HEK293T (cell line): Measurements from ENCODE around the gene CUEDC1.

Experiments used
- ARNT ChIP-seq: fragments of 450-650 bp; IDR thresholded peaks from 2 replicates; pipeline ENCODE4 v1.6.1; 2017; ENCODE audit warnings: mild to moderate bottlenecking
- BHLHE40 ChIP-seq: fragments of 450-650 bp; IDR thresholded peaks from 2 replicates; pipeline ENCODE4 v1.6.1; 2016; ENCODE audit warnings: mild to moderate bottlenecking, moderate library complexity, borderline replicate concordance
- ELF4 ChIP-seq: fragments of 450-650 bp; IDR thresholded peaks from 2 replicates; pipeline ENCODE4 v1.6.1; 2017; ENCODE audit warnings: antibody characterized with exemption
- FOXM1 ChIP-seq: fragments of 450-650 bp; IDR thresholded peaks from 2 replicates; pipeline ENCODE4 v1.6.1; 2017; ENCODE audit warnings: mild to moderate bottlenecking, borderline replicate concordance
- NFRKB ChIP-seq: fragments of 450-650 bp; IDR thresholded peaks from 2 replicates; pipeline ENCODE4 v1.6.1; 2016; ENCODE audit warnings: mild to moderate bottlenecking, moderate library complexity
- PKNOX1 ChIP-seq: fragments of 450-650 bp; IDR thresholded peaks from 2 replicates; pipeline ENCODE4 v1.6.1; 2016
- SP1 ChIP-seq: fragments of 450-650 bp; IDR thresholded peaks from 2 replicates; pipeline ENCODE4 v1.6.1; 2017
- TARDBP ChIP-seq: fragments of 450-650 bp; IDR thresholded peaks from 2 replicates; pipeline ENCODE4 v1.6.1; 2016

GRCh38 chr17:57886020-57886419, 69.2 kb downstream of the CUEDC1 start:
- TF ChIP-seq SP1 (no peak), BHLHE40 (no peak), NFRKB (no peak), TARDBP (no peak), PKNOX1 (no peak), FOXM1 (no peak), ELF4 (no peak), ARNT (no peak)
